Stimulated activated CD4-positive, alpha-beta T cell treated with anti-CD3 and anti-CD28 coated beads, TNF-alpha, amount 100 ng/mL, for 1 hour (primary cell): Measurements from ENCODE around the gene METTL15.
"Not testable (repeated sequence)": the region's sequence is repeated elsewhere in the genome, so short reads cannot be mapped to it uniquely, and the experiment has no call there.

Experiments used
- DNase-seq, 3 donors: peaks; one replicate each; pipeline ENCODE4 v3.0.0-alpha.2; 2020; ENCODE audit warnings: low read depth in 3 of 3, low spot score in 1 of 3

METTL15 gene

GRCh38 chr11:28107750-28108618 lies at the start of gene METTL15, which contains the start of gene KIF18A:
Gene METTL15 (plus strand): TSS chr11:28108388. CDS start chr11:28113335, 4,947 bp downstream.
Gene KIF18A (minus strand): TSS chr11:28108156. CDS start chr11:28097947, 10,209 bp downstream.
- DNase-seq, result peak; percentile 86 to 93 (median 89)

DNA sequence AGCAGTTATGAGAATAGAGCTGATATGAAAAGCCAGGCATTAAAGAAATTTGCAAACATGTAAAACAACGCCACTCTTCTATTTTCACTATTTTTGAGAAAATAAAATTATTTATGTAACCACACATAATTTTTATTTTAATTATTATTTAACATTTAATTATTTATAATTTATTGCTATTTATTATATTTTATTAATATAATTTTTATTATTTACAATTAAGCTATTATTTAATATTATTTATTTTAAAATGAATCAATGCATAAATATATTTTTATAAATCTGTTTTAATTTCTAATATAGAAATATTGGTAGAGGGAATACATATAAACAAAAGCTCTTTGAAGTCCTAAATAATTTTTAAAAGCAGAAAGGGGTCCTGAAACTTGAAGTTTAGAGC lies 36.9 kb upstream of the METTL15 start:
- no peak for DNase-seq

DNA sequence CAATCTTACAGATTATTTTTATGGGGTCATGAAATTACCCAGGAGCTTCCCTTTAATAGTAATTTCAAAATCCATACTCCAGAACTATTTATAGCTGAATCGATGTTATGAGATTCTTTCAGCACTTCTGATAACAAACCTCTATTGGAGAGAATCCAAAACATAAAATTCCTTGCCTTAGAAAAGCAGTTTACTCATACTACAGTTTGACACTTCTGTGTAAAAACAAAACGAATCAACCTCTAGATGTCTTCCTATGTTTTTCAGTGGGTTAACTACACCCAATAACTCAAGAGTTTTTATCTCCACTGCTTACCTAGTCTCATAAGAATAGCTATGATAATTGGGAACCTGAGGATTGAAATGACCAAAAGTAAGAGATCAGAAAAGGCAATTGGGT lies 35.9 kb upstream of the METTL15 start:
- DNase-seq, result no peak

GRCh38 chr11:28077521-28077920 lies 30.7 kb upstream of the METTL15 start:
- no peak for DNase-seq

DNA sequence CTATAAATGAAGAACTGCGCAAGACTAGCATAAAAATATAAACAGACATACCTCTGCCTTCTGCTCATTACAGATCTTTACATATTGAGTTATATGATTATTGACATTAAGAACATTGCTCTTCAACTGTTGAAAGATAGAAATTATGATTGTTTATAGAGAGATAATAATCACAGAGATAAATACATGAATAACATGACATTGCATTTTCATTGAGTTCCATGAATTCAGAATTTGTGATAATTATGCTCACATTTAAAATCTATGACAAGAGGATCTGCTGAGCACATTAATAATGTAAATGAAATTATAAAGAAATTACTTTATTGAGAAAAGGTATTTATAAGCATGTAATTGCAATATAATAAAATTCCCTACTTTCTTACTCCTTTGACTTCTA lies 25.1 kb upstream of the METTL15 start:
- no peak for DNase-seq

GRCh38 chr11:28086569-28086968 lies 21.6 kb upstream of the METTL15 start:
- DNase-seq, result no peak

DNA sequence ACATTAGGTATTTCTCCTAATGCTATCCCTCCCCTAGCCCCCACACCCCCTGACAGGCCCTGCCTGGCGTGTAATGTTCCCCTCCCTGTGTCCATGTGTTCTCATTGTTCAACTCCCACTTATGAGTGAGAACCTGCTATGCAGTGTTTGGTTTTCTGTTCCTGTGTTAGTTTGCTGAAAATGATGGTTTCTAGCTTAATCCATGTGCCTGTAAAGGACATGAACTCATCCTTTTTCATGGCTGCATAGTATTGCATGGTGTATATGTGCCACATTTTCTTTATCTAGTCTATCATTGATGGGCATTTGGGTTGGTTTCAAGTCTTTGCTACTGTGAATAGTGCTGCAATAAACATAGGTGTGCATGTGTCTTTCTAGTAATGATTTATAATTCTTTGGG lies 21.0 kb upstream of the METTL15 start:
- DNase-seq, result not testable (repeated sequence)

DNA sequence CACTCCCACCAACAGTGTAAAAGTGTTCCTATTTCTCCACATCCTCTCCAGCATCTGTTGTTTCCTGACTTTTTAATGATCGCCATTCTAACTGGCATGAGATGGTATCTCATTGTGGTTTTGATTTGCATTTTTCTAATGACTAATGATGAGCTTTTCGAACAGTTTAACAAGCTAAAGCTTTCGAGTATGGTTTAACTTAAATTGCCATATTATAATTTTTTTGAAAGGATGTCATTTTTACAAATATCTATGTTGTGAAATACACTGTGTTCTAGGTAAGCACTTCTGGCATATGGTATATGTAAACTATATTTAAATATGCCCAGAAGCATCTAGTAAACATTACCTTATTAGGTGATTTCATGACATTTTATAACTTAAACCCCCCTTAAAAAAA lies 20.5 kb upstream of the METTL15 start:
- not testable (repeated sequence) for DNase-seq

DNA sequence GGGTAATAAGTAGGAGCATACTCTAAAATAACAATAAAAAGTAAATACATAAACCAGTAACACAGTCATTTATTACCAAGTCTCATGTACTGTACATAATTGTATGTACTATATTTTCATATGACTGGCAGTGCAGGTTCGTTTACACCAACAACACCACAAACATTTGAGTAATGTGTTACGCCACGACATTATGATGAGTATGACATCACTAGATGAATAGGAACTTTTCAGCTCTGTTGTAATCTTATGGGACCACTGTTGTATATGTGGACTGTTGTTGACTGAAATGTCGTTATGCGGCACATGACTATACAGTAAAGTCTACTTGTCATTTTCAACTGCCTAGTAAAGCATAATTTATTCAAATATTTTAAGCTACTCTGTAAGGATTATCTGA lies 18.8 kb upstream of the METTL15 start:
- no peak for DNase-seq

DNA sequence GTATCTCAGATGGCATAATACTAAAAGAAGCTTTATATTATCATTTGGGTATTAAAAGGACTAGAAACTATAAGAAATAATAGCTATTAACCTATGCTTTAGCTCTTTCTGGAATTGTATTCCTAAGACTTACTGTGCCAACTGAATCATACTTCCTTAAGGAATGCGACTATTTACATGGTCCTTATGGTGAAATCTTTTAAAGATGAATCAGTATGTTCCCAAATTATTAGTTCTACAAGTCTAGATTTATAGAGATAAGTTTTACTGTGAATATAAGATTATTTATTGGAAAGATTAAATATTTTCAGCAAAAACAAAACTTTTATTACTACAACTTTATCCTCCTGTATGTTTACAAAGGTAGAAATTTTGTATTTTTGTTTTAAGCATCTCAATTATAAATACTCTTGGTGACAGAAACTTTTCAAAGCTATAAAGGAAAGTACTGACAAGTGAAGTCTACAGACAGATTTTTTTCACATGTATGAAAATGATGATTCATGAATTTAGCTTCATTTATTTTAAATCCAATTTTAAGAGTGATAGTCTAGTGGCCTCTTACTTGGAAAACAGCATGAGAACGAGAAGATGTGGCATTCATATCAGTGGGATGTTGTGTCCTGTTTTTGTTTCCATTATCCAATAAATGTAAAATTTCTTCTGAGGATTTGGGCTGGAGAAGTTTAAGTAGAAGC lies 18.0 kb upstream of the METTL15 start:
- DNase-seq, result no peak

- no peak for DNase-seq
Measured at GRCh38 chr11:28092786-28093185, 15.4 kb upstream of the METTL15 start.

- DNase-seq, result no peak
Measured at GRCh38 chr11:28098257-28098656, 9.9 kb upstream of the METTL15 start.

DNA sequence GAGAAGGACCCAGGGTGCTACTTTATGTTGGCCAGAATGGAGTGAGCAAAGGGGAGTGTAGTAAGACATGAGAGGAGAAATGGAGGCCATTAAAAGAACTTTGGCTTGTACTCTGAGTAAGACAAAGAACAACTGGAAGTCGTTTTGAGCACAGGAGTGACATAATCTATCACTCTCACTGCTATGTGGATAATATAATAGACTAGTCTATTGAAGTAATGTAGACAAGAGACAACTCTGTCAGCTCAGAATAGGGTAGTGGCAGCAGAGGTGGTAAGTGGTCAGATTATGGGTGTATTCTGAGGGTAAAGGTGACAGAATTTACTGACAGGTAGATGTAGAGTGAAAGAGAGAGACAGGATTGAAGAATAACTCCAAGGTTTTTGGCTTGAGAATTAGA lies 8.5 kb upstream of the METTL15 start:
- no peak for DNase-seq

GRCh38 chr11:28100665-28101064 lies 7.5 kb upstream of the METTL15 start:
- DNase-seq, result no peak

- not testable (repeated sequence) for DNase-seq
Measured at GRCh38 chr11:28102300-28102699, 5.9 kb upstream of the METTL15 start.

- no peak for DNase-seq
Measured at GRCh38 chr11:28104425-28104824, 3.8 kb upstream of the METTL15 start.

GRCh38 chr11:28104984-28105383 lies 3.2 kb upstream of the METTL15 start:
- no peak for DNase-seq

DNA sequence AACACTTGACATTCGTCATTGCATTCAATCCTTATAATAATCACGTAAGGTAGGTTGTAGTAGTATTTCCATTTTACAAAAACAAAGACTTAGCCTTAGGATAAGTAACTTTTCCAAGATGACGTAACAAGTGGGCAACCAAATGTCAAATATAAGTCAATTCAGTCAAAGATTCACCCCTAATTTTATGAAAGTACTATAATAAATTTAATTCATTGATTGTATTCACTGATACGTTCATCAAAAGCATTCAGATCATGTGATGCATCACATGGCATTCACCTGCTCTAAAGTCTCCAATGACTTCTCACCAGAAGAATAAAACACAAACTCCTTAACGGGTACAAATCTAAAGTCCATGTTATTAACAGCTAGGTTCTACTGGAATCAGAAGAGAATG lies 2.3 kb upstream of the METTL15 start:
- no peak for DNase-seq

GRCh38 chr11:28106353-28107043 lies 1.7 kb upstream of the METTL15 start:
- DNase-seq, result no peak

- DNase-seq, result no peak
Measured at GRCh38 chr11:28107191-28107749, 918 bp upstream of the METTL15 start.

GRCh38 chr11:28108958-28109357 lies 770 bp downstream of the METTL15 start:
- DNase-seq, result no peak
